ENCODE measurements around the gene DMWD. TPM values are rescaled to one million over a fixed set of nuclear protein-coding genes. Genes with fewer than 3 reads are reported as not detected.

The DMWD gene
- polyA plus RNA-seq, 2 of the 4 experiments (the other 2 are of a cell fraction), result 17.1 to 31.3 TPM

GRCh38 chr19:45762870-45763631 is 29.6 kb downstream of the DMWD start:
- no peak for ATAC-seq
- Histone ChIP-seq H3K27ac (no peak overlapping the region), H3K4me1 (peaks cover 13% of the 10 kb centered on the region), H3K4me2 (no peak overlapping the region), H3K9me3 (no peaks in the 10 kb centered on the region), H3K4me3 (no peak overlapping the region)
- WGBS (ENCODE audit: missing lambda C conversion rate), result 86% methylated on average over 14 of the region's 15 CpGs
- CTCF ChIA-PET, result interaction anchor here (1.1 to 74.3 kb wide), 9 partner anchors 8 to 89 kb away, joined by 3 to 2204 read pairs (median 6); partner anchors contain the start of genes DMPK, DMWD, QPCTL and RSPH6A
- no peak for TF ChIP-seq RARB (CRISPR knock-in tag; IDR thresholded peaks at IDR 0.05)
- FAIRE-seq, result no peak
- no peak for DNase-seq (ENCODE audit: low read depth in 1 of 2, low spot score in 1 of 2)
- POLR2A ChIA-PET, result no interaction called here

GRCh38 chr19:45761714-45762113 is 30.9 kb downstream of the DMWD start:
- ChIA-PET POLR2A (interaction anchor here (1.2 kb wide), 1 partner anchor 69 kb away, joined by 3 read pairs; the partner anchor contains the start of gene QPCTL), CTCF (interaction anchor here (1.8 to 74.3 kb wide), 5 partner anchors 6 to 69 kb away, joined by 6 to 2204 read pairs (median 96); partner anchors contain the start of genes DMPK, DMWD, QPCTL and RSPH6A)
- Histone ChIP-seq H3K9me3 (no peaks in the 10 kb centered on the region), H3K27ac (no peak overlapping the region), H3K4me2 (no peak overlapping the region), H3K4me1 (peaks cover 8% of the 10 kb centered on the region), H3K4me3 (no peak overlapping the region)
- ATAC-seq (no peak), FAIRE-seq (no peak), DNase-seq (ENCODE audit: low read depth in 1 of 2, low spot score in 1 of 2) (no peak)
- 82% methylated on average over 17 of the region's 17 CpGs for WGBS (ENCODE audit: missing lambda C conversion rate)
- TF ChIP-seq PBX3 (IDR thresholded peaks at IDR 0.05), result no peak
- TF ChIP-seq POLR2A (IDR thresholded peaks at IDR 0.05; ENCODE audit: low read length), result no peak
- no peak for TF ChIP-seq HMGXB4 (CRISPR knock-in tag; IDR thresholded peaks at IDR 0.05; ENCODE audit: borderline replicate concordance)
- no peak for TF ChIP-seq ELK1 (IDR thresholded peaks at IDR 0.05; ENCODE audit: low read depth, low read length)
- TF ChIP-seq ZNF302 (CRISPR knock-in tag; IDR thresholded peaks at IDR 0.05), result no peak
- no peak for TF ChIP-seq HOXA7 (CRISPR knock-in tag; IDR thresholded peaks at IDR 0.05)

GRCh38 chr19:45758921-45759320 is 33.7 kb downstream of the DMWD start:
- TF ChIP-seq ZSCAN20 (CRISPR knock-in tag; IDR thresholded peaks at IDR 0.05), result no peak
- TF ChIP-seq HOXB13 (CRISPR knock-in tag; IDR thresholded peaks at IDR 0.05; ENCODE audit: low read depth), result no peak
- TF ChIP-seq CHD4 (IDR thresholded peaks at IDR 0.05; ENCODE audit: borderline replicate concordance), result no peak
- TF ChIP-seq HEYL (CRISPR knock-in tag; IDR thresholded peaks at IDR 0.05), result no peak
- TF ChIP-seq ZNF302 (CRISPR knock-in tag; IDR thresholded peaks at IDR 0.05), result no peak
- Histone ChIP-seq H3K4me2 (no peak overlapping the region), H3K9me3 (no peaks in the 10 kb centered on the region), H3K4me3 (no peak overlapping the region), H3K4me1 (no peaks in the 10 kb centered on the region), H3K27ac (no peak overlapping the region)
- ATAC-seq, result no peak; a peak in 1 of 6 replicates
- DNase-seq (ENCODE audit: low read depth in 1 of 2, low spot score in 1 of 2), result no peak
- WGBS (ENCODE audit: missing lambda C conversion rate), result 65% methylated on average over 7 of the region's 9 CpGs
- ChIA-PET POLR2A (interaction anchor here (1.6 kb wide), 1 partner anchor 10 kb away, joined by 4 read pairs; the partner anchor contains the start of gene SIX5), CTCF (interaction anchor here (0.7 to 74.3 kb wide), 7 partner anchors 9 to 66 kb away, joined by 3 to 2204 read pairs (median 68); partner anchors contain the start of genes DMPK, DMWD, FBXO46 and QPCTL)
- no peak for FAIRE-seq

- FAIRE-seq (no peak), DNase-seq (ENCODE audit: low read depth in 1 of 2, low spot score in 1 of 2) (no peak), ATAC-seq (no peak)
- WGBS (ENCODE audit: missing lambda C conversion rate), result 79% methylated on average over 9 of the region's 9 CpGs
- Histone ChIP-seq H3K4me2 (no peak overlapping the region), H3K27ac (no peak overlapping the region), H3K4me3 (no peak overlapping the region), H3K4me1 (0 out of 3 replicates have a peak, but pooled peaks cover 3% of the 10 kb centered on the region), H3K9me3 (no peaks in the 10 kb centered on the region)
- TF ChIP-seq CEBPB (IDR thresholded peaks at IDR 0.05) (0 out of 4 replicates have a peak, but pooled peaks of 1 of the 2 experiments have one; percentile 17), EHF (CRISPR knock-in tag; IDR thresholded peaks at IDR 0.05) (no peak)
- ChIA-PET CTCF (interaction anchor here (1.0 to 74.3 kb wide), 5 partner anchors 10 to 65 kb away, joined by 3 to 2204 read pairs (median 96); partner anchors contain the start of genes DMPK, DMWD, QPCTL and RSPH6A), POLR2A (interaction anchor here (1.0 kb wide), 1 partner anchor 41 kb away, joined by 3 read pairs; no protein-coding TSS in a partner anchor)
These were observed 35.0 kb downstream of the DMWD start for GRCh38 chr19:45757695-45758094.

Measured in A549 (cell line).